ENCODE measurements around the gene PEX12. TPM values are rescaled to one million over a fixed set of nuclear protein-coding genes. Genes with fewer than 3 reads are reported as not detected.
A peak's percentile ranks its signal among the peaks of the same experiment; 100 is the strongest.
"Not testable (repeated sequence)": the region's sequence is repeated elsewhere in the genome, so short reads cannot be mapped to it uniquely, and the experiment has no call there.

PEX12 gene
- total RNA-seq, result 6.6 TPM

- peak; percentile 95 for DNase-seq
These were observed at the start of gene PEX12 for GRCh38 chr17:35578197-35578928. Gene PEX12, minus strand, starts transcription at chr17:35578571. Its CDS starts 550 bp downstream, at chr17:35578021.

DNA sequence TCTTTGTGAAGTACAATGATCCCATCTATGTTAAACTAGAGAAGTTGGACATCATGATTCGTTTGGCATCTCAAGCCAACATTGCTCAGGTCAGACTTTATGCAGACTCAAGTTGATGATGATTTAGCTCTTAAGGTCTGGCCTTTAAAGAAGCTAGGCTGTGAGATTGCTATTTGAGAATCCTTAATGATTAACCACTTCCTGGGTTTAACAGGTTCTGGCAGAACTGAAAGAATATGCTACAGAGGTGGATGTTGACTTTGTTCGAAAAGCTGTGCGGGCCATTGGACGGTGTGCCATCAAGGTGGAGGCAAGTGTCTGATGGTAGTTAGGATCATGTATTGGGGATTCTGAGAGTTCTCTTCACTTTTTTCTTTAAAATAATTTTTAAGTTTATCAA is 49.0 kb upstream of the PEX12 start:
- DNase-seq, result no peak

DNA sequence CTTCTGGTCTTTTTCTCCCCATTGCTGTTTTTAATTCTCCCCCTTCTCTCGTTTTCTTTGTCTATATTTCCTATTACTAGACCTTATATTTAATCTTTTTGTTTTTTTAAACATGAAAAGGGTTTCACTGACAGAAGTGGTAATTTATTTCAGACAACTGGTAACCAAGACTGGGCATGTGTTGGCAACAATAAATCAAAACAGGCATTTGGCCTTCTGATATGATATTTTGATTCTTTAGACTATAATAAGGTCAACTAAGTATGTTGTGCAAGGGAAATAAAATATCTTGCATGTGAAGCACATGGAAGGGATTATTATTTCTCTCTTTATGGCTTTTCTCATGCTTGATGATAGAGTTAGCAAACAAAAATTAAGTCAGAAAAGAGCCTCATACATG is 43.4 kb upstream of the PEX12 start:
- no peak for DNase-seq

- no peak for DNase-seq
These were observed 40.3 kb upstream of the PEX12 start for GRCh38 chr17:35618628-35619027.

DNA sequence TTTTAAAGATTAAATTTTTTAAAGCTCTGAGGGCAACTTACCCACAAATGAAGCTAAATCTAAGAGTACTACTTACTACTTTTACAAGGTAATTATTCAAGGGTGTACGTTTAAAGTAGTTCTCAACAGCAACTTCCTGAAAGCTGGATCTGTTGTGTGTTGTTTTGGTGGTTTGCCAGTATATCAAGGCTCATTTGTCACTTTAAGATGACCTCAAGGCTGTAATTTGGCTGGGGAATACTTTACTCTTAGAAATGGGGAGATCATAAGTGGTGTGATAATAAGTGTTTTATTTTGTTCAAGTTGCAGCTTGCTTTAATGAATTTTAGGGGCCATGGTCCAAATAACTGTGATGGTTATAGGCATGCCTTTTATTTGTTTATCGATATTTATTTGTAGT is 39.1 kb upstream of the PEX12 start:
- no peak for DNase-seq

- DNase-seq, result no peak
These were observed 38.2 kb upstream of the PEX12 start for GRCh38 chr17:35616536-35616935.

GRCh38 chr17:35614810-35615209 is 36.4 kb upstream of the PEX12 start:
- no peak for DNase-seq

DNA sequence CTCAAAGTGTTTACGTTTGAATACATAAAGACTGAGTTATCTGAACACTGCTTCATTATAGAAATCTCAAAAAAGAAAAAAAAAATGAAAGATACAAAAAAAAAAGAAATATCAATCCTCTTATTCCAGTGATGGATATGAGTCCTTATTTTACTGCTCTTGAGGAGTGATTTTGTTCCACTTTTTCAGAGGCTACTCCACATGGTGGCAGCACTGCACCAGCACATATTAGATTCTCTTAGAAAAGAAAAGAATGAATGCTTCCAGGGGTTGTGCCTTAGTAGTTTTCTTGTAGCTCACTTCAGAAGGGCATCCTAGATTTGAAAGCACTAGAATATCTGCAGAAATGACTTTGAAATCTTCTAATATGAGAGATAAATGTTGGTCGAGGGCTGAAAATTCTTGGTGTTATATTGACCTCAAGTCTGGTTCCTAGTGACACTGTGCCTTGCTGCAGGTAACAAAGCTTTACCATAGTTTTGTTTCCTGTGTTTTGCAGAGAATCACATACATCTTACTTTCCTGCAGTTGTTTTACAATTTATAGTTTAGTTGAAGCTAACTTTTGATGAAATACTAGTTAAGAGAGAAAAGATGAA is 34.7 kb upstream of the PEX12 start:
- DNase-seq, result no peak

- not testable (repeated sequence) for DNase-seq
These were observed 32.4 kb upstream of the PEX12 start for GRCh38 chr17:35610746-35611145.

DNA sequence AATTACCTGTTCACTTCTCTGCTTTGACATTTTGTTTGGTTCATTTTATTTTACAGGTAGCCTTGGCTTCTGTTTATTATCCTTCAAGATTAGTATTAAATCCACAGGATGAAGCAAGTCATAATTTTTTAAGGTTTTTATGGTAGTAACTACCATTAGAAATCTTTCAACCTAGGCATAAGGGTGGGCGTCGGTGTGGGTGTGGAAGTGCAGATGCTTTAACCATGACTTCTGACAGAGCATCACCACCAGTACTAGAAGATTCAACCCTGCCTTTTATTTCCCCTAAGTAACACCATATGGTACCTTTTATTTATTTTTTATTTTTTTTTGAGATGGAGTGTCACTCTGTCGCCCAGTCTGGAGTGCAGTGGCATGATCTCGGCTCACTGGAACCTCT is 31.5 kb upstream of the PEX12 start:
- no peak for DNase-seq

- DNase-seq, result no peak
These were observed 29.0 kb upstream of the PEX12 start for GRCh38 chr17:35607239-35607847.

- DNase-seq, result no peak
These were observed 27.3 kb upstream of the PEX12 start for GRCh38 chr17:35605678-35606077.

- no peak for DNase-seq
These were observed 25.3 kb upstream of the PEX12 start for GRCh38 chr17:35603674-35604073.

DNA sequence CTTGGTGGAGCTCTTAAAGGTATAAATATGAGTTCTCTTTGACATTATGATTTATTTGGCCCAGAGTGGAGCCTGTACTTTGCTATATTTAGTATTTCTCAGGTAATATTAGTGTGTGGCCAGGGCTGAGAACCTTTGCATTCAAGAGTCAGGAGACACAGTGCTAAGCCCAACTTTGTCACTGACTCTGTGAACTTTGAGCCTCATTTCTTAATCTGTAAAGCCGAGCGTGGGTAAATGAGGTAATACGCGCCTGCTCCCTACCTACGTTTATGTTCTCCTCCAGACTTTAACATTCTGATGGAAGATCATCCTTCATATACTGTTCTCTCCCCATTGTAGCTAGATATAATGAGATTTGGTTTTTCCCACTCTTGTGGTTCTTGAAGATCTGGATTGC is 19.2 kb upstream of the PEX12 start:
- DNase-seq, result no peak

DNA sequence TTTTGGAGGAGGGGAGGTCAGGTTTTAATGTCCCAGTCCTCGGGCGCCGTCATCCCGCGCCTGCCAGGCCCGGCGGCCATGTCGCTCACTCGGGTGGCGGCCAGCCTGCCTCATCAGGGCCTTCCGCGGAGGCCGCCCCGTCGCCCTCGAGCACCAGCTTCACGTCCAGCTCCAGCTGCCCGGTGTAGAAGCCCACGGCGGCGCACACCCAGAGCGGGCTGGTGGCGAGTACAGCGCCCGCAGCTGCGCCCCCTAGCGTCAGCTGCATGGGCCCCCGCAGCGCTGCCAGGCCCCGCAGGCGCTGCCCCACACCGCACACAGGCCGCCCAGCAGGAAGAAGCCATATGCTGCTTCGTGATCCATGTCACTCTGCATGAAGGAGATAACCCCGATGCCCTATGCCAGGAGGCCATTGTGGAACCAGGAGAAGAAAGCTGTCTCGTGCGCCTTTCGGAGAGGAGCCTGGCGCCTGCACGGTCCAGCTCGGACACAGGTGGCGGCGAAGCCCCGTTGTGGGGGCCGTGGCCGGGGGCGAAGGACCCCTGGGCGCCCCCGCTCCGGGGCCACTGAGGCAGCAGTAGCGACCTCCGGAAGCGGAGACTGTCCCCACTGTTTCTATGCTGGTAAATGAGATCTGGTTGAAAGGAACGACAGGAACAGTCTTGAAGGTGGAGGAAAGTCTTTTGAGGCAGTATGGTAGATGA is 18.3 kb upstream of the PEX12 start:
- DNase-seq, result no peak

GRCh38 chr17:35596072-35596471 is 17.7 kb upstream of the PEX12 start:
- no peak for DNase-seq

DNA sequence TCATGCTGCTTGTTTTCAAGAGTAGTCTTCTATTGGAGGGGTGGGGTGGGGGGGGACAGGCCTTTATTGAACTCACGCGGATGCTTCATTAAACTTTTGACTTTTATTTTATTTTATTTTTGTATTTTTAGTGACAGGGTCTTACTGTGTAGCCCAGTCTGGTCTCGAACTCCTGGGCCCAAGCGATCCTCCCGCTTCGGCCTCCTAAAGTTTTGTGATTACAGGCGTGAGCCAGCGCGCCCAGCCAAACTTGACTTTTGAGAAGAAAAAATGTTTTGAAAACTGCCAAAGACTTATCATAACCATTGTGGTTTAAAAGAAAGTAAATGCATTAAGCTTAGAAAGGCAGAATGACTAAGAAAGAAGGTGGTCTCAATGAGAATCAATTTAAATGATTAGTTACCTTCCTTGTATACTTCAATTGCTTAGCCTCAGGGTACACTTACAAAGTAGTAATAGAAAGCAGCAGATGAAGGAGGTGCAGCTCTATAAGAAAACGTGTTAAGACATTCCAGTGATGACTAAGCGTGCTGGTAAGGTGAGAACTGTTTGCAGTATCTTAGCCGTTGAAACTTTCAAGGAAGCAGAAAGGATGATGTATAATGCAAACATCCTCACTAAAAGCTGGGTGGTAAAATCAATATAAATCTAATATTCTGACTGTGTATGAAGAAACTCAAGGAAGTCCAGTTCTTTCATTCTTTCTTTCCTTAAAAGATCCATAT is 10.0 kb upstream of the PEX12 start:
- no peak for DNase-seq

DNA sequence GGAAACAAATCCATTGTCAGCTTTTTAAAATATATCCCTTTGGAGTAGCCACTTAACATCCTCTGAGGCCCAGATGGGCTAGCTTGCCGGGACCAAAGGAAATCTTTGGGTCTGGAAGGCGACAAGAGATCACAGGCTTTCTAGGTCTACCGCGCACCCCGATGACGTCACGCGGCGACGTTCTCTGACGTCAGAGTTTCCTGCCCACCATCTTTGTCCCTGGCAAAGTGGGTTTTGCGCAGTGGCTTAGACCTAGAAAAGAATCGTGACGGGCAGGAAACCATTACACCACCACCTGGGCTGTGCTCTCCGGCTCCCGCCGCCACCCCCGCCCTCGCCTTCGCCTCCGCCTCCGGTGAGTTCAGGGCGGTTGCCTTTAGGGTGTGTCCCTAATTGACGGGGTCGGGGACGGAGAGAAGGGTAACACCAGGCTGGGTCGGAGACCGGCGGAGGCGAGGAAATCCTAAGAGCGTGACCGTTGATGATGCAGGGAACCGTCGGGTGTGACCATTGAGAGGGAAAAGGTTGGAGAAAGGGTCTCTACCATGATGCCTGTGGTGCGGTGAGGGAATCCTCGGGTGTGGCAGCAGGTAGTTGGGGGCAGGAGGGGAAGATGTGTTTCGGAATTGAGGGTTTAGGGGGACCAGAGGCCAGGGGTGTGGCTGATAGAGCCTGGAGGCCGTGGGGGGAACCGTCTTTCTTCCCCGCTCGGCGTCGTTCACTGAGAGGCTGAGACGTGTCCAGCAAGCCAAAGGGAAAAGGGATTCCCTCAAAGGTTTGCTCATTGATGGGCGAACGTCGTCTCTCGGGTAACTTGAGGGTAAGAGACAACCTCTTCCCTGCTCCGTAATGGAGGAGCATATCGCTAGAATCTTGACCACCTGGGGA is 8.9 kb upstream of the PEX12 start, which contains the start of gene AP2B1:
Gene AP2B1 (plus strand): TSS at position 249 of the 888 bp plus-strand sequence. CDS start 6,709 bp downstream, outside the sequence.
- DNase-seq, result peak; percentile 87

- DNase-seq, result no peak
These were observed 8.2 kb upstream of the PEX12 start for GRCh38 chr17:35586569-35587073.

- DNase-seq, result no peak
These were observed 5.7 kb upstream of the PEX12 start for GRCh38 chr17:35584061-35584460.

DNA sequence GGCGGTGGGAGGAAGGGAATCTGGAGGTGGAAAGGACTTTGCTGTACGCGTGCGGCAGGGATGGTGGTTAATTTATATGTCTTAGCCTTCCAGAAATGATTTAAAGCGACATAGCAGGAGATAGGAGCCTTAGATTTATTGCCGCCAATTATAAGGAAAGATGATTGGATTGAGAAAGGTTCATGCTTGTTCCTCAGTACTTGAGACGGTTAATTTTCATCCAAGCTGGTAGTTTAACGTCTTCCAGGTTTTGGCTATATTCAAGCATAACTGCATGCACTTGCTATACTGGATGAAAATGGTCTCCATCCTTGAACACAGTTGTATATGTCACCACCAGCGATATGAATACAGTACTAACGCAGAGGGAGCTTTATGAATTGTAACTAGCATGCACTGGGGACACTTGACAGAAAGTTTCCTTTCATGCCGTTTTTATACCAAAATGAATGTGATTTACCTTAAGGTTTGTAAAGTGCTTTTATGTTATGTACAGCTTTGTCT is 610 bp upstream of the PEX12 start:
- DNase-seq, result no peak
